Thyroid gland (tissue), 4 donors: ENCODE results near the gene SARDH.

Experiments
- CTCF ChIP-seq, 6 experiments: fragments of 200-600 bp in 3 of 6; fragments of 450-650 bp in 3 of 6; sonication (generic) in 3 of 6; IDR thresholded peaks; one replicate each; pipeline ENCODE4 v1.5.1; 2016 to 2019; ENCODE audit warnings: antibody characterized with exemption in 6 of 6, mild to moderate bottlenecking in 2 of 6, inconsistent platforms in 1 of 6, moderate library complexity in 1 of 6
- POLR2A ChIP-seq, 2 donors: fragments of 450-650 bp; IDR thresholded peaks; one replicate each; pipeline ENCODE4 v1.6.1; 2017; ENCODE audit warnings: antibody characterized with exemption in 2 of 2, mild to moderate bottlenecking in 2 of 2, moderate library complexity in 1 of 2

GRCh38 chr9:133641396-133641655 lies 96.8 kb downstream of the SARDH start:
- TF ChIP-seq CTCF (IDR thresholded peaks at IDR 0.05), result no peak
- TF ChIP-seq POLR2A (IDR thresholded peaks at IDR 0.05), result no peak
